HG02840 (cell line): Measurements from ENCODE around the gene BCAS3.
"Not testable (repeated sequence)": the region's sequence is repeated elsewhere in the genome, so short reads cannot be mapped to it uniquely, and the experiment has no call there.

Source experiments
- ATAC-seq: cut with Tn5 transposase; IDR thresholded peaks from one replicate; pipeline ENCODE4 v1.9.1; 2021; ENCODE audit warnings: mild to moderate bottlenecking, moderate library complexity, moderate number of reproducible peaks; ENCODE audit not compliant: unreplicated experiment, low FRiP score

Gene BCAS3

DNA sequence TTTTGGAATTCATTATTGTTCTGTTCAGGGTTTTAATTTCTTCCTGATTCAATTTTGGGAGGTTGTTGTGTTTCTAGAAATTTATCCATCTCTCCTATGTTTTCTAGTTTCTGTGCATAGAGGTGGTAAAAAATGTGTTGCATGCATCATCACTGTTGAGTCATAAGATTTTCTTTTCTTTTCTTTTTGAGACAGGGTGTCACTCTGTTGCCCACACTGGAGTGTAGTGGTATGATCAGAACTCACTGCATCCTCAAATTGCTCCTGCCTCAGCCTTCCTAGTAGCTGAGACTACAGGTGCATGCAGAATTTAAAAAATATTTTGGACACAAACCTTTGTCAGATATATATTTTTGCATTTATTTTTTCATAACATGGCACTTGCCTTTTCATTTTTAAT lies 184.8 kb downstream of the BCAS3 start:
- no peak for ATAC-seq

GRCh38 chr17:60863892-60864707 lies 186.4 kb downstream of the BCAS3 start:
- ATAC-seq: no peak

GRCh38 chr17:60864708-60865005 lies 187.0 kb downstream of the BCAS3 start:
- no peak for ATAC-seq

DNA sequence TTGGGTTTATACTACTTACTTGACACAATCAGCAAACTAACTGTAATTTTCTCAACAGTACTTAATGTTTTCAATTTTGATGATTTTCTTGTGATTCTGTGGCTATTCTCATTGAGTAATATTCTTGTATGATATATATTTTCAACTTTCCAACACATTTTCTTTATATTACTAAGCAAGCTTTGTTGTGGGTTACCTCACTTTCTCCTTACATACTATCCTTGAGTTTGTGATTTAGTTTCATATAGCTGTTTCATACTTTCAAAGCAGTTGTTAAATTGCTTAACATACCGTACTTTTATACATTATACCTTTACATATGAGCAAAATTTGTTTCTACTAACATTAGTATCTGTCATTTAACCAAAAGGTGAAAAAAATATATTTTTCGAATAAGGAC lies 197.1 kb downstream of the BCAS3 start:
- no peak for ATAC-seq

DNA sequence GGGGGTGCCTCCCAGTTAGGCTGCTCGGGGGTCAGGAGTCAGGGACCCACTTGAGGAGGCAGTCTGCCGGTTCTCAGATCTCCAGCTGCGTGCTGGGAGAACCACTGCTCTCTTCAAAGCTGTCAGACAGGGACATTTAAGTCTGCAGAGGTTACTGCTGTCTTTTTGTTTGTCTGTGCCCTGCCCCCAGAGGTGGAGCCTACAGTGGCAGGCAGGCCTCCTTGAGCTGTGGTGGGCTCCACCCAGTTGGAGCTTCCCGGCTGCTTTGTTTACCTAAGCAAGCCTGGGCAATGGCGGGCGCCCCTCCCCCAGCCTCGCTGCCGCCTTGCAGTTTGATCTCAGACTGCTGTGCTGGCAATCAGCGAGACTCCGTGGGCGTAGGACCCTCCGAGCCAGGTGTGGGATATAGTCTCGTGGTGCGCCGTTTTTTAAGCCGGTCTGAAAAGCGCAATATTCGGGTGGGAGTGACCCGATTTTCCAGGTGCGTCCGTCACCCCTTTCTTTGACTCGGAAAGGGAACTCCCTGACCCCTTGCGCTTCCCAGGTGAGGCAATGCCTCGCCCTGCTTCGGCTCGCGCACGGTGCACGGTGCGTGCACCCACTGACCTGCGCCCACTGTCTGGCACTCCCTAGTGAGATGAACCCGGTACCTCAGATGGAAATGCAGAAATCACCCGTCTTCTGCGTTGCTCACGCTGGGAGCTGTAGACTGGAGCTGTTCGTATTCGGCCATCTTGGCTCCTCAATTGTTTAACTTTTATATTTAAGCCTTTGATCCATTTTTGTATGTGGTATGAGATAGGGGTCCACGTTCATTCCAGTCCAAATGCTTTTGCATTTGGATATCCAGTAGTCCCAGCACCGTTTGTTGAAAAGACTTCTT lies 209.3 kb downstream of the BCAS3 start:
- not testable (repeated sequence) for ATAC-seq

GRCh38 chr17:60887614-60888028 lies 210.0 kb downstream of the BCAS3 start:
- ATAC-seq: no peak

DNA sequence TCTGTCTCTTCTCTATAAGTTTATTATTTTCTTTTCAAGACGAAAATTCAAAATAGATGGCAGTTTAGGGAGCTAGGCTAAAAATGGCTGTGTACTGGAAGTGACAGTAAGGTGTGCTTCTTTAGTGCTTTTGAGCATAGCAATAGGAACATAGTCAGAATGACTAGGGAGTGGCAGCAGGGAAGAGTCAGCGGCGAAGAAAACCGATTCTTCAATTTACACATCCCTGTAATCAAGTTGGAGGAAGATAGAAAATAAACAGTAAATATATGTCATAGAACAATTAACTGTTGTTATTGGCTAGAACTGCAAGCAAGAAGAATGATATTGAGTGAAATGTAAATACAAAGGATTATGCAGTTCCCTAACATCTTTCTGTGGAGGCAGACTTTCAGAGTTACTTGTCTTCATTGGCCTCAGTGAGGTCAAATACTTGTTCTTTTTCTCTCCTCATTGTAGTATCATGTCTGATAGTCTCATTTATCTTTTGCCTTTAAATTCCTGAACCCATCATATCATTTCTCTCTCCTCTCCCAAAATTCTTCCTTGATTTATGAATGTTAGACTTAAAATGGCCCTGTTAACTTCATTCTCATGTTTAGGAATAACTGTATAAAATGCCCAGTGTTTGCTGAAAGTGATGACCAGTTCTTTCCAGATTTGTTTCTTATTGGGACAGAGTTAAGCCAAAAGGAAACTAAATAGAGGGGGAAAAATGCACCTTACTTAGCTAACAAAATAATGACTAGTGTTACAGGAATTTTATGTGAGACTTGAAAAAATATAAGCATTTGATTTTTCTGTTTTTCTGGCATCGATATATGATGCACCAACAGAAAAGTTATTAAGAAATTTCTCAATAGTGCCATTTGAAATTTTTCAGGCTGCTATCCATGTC lies 211.4 kb downstream of the BCAS3 start:
- no peak for ATAC-seq

GRCh38 chr17:60891149-60891548 lies 213.5 kb downstream of the BCAS3 start:
- ATAC-seq: no peak

- no peak for ATAC-seq
These were observed 215.8 kb downstream of the BCAS3 start for GRCh38 chr17:60893475-60893874.

DNA sequence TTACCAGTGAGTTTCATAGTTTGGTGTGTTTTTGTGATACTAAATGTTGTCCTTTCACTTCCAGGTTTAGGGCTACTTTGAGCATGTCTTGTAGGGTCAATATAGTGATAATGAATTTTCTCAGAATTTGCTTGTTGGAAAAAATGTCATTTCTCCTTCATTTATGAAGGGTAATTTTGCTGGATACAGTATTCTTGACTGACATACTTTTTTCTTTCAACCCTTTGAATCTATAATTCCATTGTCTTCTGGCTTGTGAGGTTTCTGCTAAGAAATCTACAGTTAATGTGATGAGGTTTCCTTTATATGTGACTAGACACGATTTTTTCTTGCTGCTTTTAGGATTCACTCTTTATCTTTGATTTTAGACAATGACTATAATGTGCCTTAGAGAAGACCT lies 219.3 kb downstream of the BCAS3 start:
- ATAC-seq: no peak

GRCh38 chr17:60899115-60899514 lies 221.5 kb downstream of the BCAS3 start:
- no peak for ATAC-seq

DNA sequence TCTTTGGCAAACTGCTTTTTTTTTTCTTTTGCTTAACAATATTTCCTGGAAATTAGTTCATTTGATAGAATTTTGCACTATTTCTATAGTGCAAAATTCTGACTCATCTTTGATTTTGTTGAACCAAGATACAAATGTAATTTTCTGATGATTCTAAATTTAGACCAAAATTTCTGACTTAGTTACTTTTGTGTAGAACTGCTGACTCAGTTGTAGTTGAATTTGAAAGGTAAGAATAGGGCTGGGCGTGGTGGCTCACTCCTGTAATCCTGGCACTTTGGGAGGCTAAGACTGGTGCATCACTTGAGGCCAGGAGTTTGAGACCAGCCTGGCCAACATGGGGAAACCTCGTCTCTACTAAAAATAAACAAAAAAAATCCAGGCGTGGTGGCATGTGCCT lies 223.0 kb downstream of the BCAS3 start:
- no peak for ATAC-seq

- no peak for ATAC-seq
These were observed 223.6 kb downstream of the BCAS3 start for GRCh38 chr17:60901242-60901641.

DNA sequence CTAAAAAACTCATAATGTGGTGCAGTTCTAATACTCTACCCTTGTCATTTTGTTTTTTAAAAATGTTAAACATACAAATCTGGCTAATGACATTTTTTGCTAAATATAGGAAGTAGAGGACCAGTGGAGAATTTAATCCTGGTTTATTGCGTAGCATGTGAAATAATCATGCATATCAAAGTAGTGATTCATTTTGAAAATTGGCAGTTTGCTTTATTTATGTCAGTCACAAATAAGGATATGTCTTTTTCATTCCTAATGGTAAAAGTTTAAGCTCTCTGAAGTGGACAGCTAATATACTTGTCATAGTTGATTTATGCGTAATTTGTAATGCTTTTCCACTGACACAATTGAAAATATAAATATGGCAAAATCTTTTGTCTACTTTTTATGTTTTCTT lies 224.2 kb downstream of the BCAS3 start:
- no peak for ATAC-seq

GRCh38 chr17:60902399-60902798 lies 224.7 kb downstream of the BCAS3 start:
- ATAC-seq: no peak

GRCh38 chr17:60904582-60904981 lies 226.9 kb downstream of the BCAS3 start:
- ATAC-seq: no peak

- no peak for ATAC-seq
These were observed 228.1 kb downstream of the BCAS3 start for GRCh38 chr17:60905709-60906108.

- ATAC-seq: no peak
These were observed 230.7 kb downstream of the BCAS3 start for GRCh38 chr17:60908324-60908723.

- no peak for ATAC-seq
These were observed 231.8 kb downstream of the BCAS3 start for GRCh38 chr17:60909405-60909804.

DNA sequence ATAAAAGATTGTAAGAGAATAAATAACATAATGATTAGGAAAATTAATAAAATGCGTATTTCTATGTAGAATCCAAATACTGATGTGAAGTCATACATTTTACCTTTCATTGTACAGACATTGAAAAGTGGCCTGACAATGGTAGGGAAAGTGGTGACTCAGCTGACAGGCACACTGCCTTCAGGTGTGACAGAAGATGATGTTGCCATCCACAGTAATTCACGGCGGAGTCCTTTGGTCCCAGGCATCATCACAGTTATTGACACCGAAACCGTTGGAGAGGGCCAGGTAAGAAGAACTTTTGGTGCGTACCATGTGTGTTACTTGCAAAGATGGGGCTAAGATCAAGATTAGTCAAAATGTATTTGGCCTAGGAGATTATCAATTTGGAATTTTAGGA lies 232.8 kb downstream of the BCAS3 start:
- ATAC-seq: no peak

DNA sequence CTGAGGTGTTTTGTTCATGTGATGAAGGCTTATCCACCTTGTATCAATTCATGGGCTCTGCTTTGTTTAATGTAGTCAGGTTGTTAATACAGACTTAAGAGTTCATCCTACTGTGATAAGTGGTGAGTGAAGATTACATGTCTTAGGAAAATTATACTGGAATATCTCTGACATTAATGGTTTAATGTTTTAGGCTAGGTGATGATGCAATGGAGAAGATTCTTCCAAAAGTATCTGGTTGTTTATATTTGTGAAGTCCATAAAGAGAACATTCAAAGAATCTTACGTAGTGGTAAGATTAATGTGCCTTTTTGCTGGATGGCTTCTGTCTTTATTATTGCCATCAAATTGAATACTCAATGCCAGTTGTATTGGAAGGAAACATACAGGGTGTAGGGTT lies 236.4 kb downstream of the BCAS3 start:
- no peak for ATAC-seq
